Sigmoid colon (tissue), 7 donors: ENCODE data around the gene TIMM13. TPM values are rescaled to one million over a fixed set of nuclear protein-coding genes. Genes with fewer than 3 reads are reported as not detected.

ENCODE experiments used
- DNase-seq: peaks from one replicate; pipeline ENCODE4 v3.0.0-alpha.2; 2019
- H3K27ac ChIP-seq, 4 donors: fragments of 200-600 bp; sonication (generic); one replicate each; pipeline ENCODE4 v1.5.1; 2016 to 2019; ENCODE audit warnings: mild to moderate bottlenecking in 1 of 4
- H3K27me3 ChIP-seq, 3 donors: fragments of 200-600 bp; sonication (generic); one replicate each; pipeline ENCODE4 v1.5.1; 2019; ENCODE audit warnings: mild to moderate bottlenecking in 1 of 3
- H3K36me3 ChIP-seq, 4 donors: fragments of 200-600 bp; sonication (generic); one replicate each; pipeline ENCODE4 v1.5.1; 2016 to 2019
- H3K4me1 ChIP-seq, 4 donors: fragments of 200-600 bp; sonication (generic); one replicate each; pipeline ENCODE4 v1.5.1; 2017 to 2019
- H3K4me3 ChIP-seq, 4 donors: fragments of 200-600 bp; sonication (generic); one replicate each; pipeline ENCODE4 v1.5.1; 2017 to 2019; ENCODE audit warnings: mild to moderate bottlenecking in 2 of 4, moderate library complexity in 1 of 4
- H3K9me3 ChIP-seq, 4 donors: fragments of 200-600 bp in 3 of 4; sonication (generic) in 3 of 4; one replicate each; pipeline versions ENCODE4 v1.5.1 to v1.6.1; 2013 to 2019
- EP300 ChIP-seq, 4 donors: sonication (generic); formaldehyde crosslinking; IDR thresholded peaks; one replicate each; pipeline ENCODE4 v1.6.1; 2017; ENCODE audit warnings: antibody characterized with exemption in 4 of 4
- POLR2A ChIP-seq, 2 donors: fragments of 450-650 bp; IDR thresholded peaks; one replicate each; pipeline ENCODE4 v1.6.1; 2016; ENCODE audit warnings: antibody characterized with exemption in 2 of 2, mild to moderate bottlenecking in 2 of 2, moderate library complexity in 2 of 2
- POLR2AphosphoS5 ChIP-seq, 4 donors: sonication (generic); formaldehyde crosslinking; IDR thresholded peaks; one replicate each; pipeline ENCODE4 v1.6.1; 2017; ENCODE audit warnings: antibody characterized with exemption in 4 of 4
- WGBS, 2 donors: extraction: QIAGEN DNeasy Blood & Tissue Kit; methylation state at CpG; one replicate each; pipeline ENCODE4 v1.1.7; 2013; 5-methylcytosine and 5-hydroxymethylcytosine counted together
- intact Hi-C: fragments of 100-400 bp; cut with DNase I; formaldehyde crosslinking; loops from one replicate; pipeline ENCODE4 v1.15.1; 2023
- polyA plus RNA-seq, 3 donors: library from polyadenylated mRNA; stranded (reverse); fragments of 200-250 nt; gene quantifications; one replicate each; pipeline ENCODE4 v1.2.3, GENCODE V29; 2013
- total RNA-seq, 4 donors: library from RNA; depleted of rRNA; stranded (reverse); fragments of >200 nt; gene quantifications; one replicate each; pipeline ENCODE4 v1.1.0, GENCODE V29; 2016
- TF ChIP-seq, protein P1 (sequence below), 4 experiments: fragments of 450-650 bp in 3 of 4; fragments of 200-600 bp in 1 of 4; IDR thresholded peaks; one replicate each; pipeline ENCODE4 v1.5.1; 2016 to 2019; ENCODE audit warnings: antibody characterized with exemption in 4 of 4, mild to moderate bottlenecking in 3 of 4, moderate library complexity in 2 of 4
- donor health status: healthy with polysubstance abuse.
- donor health status: Bipolar disorder and iron deficiency.
- donor health status: healthy.

Gene TIMM13
- total and polyA plus RNA-seq, 7 donors: 23.6 to 135 (median 29.3) TPM

DNA sequence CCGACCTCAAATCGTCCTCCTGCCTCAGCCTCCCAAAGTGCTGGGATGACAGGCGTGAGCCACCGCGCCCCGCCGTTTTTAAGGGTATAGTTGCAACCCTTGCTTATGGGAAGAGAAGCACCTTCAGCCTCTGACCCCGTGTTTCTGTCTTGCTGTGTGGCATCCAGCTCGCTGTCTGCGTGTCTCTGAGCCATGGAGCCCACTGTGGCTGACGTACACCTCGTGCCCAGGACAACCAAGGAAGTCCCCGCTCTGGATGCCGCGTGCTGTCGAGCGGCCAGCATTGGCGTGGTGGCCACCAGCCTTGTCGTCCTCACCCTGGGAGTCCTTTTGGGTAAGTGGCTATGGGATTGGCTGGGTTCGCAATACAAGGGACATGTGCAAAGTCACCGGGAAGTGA, 37.8 kb downstream of the TIMM13 start:
- 84 to 85% methylated on average over 21 of the region's 21 CpGs for WGBS, 2 donors
- peaks cover 0 to 4% (median 2%) of the 10 kb centered on the region in 4 donors for H3K4me1 ChIP-seq

DNA sequence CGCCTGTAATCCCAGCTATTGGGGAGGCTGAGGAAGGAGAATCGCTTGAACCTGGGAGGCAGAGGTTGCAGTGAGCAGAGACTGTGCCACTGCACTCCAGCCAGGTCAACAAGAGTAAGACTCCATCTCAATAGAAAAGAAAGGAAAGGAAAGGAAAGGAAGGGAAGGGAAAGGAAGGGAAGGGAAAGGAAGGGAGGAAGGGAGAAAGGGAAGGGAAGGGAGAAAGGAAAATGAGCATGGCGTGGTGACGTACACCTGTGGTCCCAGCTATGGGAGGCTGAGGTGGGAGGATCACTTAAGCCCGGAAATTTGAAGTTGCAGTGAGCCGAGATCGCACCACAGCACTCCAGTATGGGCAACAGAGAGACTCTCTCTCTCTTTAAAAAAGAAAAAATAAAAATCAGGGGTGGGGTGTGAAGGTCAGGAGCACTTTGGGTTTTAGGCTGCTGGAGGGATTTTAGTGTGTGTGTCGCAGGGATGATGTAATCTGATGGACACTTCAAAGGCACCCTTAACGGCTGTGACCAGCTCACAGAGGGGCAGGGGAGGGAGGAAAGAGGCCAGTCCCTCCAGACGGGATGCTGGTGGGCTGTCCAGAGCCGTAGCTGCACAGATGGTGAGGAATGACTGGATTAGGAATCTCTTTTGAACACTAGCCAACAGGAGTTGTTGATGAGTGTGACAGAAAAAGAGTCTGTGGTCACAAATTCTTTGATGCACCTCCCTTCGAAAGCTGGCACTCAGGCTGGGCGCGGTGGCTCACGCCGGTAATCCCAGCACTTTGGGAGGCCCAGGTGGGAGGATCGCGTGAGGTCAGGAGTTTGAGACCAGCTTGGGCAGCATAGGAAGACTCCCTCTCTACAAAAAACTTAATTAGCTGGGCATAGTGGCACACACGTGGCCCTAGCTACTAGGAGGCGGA, 39.8 kb downstream of the TIMM13 start:
- no peak for TF ChIP-seq EP300 (IDR thresholded peaks at IDR 0.05)
- TF ChIP-seq, protein P1, sequence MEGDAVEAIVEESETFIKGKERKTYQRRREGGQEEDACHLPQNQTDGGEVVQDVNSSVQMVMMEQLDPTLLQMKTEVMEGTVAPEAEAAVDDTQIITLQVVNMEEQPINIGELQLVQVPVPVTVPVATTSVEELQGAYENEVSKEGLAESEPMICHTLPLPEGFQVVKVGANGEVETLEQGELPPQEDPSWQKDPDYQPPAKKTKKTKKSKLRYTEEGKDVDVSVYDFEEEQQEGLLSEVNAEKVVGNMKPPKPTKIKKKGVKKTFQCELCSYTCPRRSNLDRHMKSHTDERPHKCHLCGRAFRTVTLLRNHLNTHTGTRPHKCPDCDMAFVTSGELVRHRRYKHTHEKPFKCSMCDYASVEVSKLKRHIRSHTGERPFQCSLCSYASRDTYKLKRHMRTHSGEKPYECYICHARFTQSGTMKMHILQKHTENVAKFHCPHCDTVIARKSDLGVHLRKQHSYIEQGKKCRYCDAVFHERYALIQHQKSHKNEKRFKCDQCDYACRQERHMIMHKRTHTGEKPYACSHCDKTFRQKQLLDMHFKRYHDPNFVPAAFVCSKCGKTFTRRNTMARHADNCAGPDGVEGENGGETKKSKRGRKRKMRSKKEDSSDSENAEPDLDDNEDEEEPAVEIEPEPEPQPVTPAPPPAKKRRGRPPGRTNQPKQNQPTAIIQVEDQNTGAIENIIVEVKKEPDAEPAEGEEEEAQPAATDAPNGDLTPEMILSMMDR (IDR thresholded peaks at IDR 0.05): no peak
- no peak for TF ChIP-seq POLR2A (IDR thresholded peaks at IDR 0.05)
- no peak for TF ChIP-seq POLR2AphosphoS5 (IDR thresholded peaks at IDR 0.05)

More for the DNA sequence above, 37.8 kb downstream of the TIMM13 start:
- Histone ChIP-seq H3K27ac (no peak overlapping the region), H3K4me3 (no peak overlapping the region), H3K9me3 (no peaks in the 10 kb centered on the region), H3K36me3 (no peaks in the 10 kb centered on the region), H3K27me3 (peaks cover 0 to 22% (median 0%) of the 10 kb centered on the region in 3 donors)
- TF ChIP-seq POLR2AphosphoS5 (IDR thresholded peaks at IDR 0.05): no peak
- TF ChIP-seq, protein P1 (IDR thresholded peaks at IDR 0.05): no peak
- no peak for TF ChIP-seq EP300 (IDR thresholded peaks at IDR 0.05)
- TF ChIP-seq POLR2A (IDR thresholded peaks at IDR 0.05): no peak
- no peak for DNase-seq
- intact Hi-C loops: no loop called here

DNA sequence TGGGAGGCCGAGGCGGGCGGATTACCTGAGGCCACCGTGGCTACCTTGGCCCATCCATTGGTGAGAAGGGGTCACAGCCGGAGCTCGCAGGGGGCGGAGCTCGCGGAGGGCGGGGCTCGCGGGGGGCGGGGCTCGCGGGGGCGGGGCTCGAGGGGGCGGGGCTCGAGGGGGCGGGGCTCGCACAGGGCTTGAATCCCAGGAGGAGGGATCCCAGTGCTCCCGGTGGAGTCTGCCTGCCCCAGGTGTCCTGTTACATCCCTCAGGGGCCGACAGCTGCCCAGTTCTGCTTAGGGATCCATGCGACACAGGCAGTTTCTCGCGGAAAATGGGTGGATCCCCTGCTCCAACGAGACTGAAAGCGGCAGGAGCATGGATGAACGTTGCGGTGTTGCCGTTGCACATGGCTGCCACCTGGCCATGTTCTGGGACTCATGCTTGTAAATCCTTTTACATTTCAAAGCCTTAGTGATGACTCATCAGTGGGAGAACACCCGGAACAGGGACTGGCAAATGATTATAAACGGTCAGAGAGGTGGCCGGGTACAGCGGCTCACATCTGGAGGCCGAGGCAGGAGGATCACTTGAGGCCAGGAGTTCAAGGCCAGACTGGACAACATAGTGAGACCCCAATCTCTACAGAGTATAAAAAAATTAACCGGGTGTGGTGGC, 42.2 kb downstream of the TIMM13 start:
- H3K4me3 ChIP-seq: no peak overlapping the region
- H3K27ac ChIP-seq: no peak overlapping the region
- H3K4me1 ChIP-seq: peaks cover 0 to 4% (median 2%) of the 10 kb centered on the region in 4 donors
- no peak for DNase-seq
- 13 to 24% methylated on average over 37 of the region's 37 CpGs for WGBS, 2 donors
- intact Hi-C loops: no loop called here
- TF ChIP-seq POLR2A (IDR thresholded peaks at IDR 0.05) (no peak), POLR2AphosphoS5 (IDR thresholded peaks at IDR 0.05) (no peak), EP300 (IDR thresholded peaks at IDR 0.05) (no peak)
- TF ChIP-seq, protein P1 (IDR thresholded peaks at IDR 0.05): no peak
- H3K9me3 ChIP-seq: no peaks in the 10 kb centered on the region
- peaks cover 0 to 22% (median 3%) of the 10 kb centered on the region in 3 donors for H3K27me3 ChIP-seq
- no peaks in the 10 kb centered on the region for H3K36me3 ChIP-seq

More for the DNA sequence above, 39.8 kb downstream of the TIMM13 start:
- Histone ChIP-seq H3K27me3 (peaks cover 0 to 22% (median 0%) of the 10 kb centered on the region in 3 donors), H3K9me3 (no peaks in the 10 kb centered on the region), H3K4me3 (no peak overlapping the region), H3K27ac (no peak overlapping the region), H3K4me1 (peaks cover 0 to 4% (median 2%) of the 10 kb centered on the region in 4 donors), H3K36me3 (no peaks in the 10 kb centered on the region)
- no peak for DNase-seq
- intact Hi-C loops: no loop called here
- 82 to 83% methylated on average over 20 of the region's 20 CpGs for WGBS, 2 donors

DNA sequence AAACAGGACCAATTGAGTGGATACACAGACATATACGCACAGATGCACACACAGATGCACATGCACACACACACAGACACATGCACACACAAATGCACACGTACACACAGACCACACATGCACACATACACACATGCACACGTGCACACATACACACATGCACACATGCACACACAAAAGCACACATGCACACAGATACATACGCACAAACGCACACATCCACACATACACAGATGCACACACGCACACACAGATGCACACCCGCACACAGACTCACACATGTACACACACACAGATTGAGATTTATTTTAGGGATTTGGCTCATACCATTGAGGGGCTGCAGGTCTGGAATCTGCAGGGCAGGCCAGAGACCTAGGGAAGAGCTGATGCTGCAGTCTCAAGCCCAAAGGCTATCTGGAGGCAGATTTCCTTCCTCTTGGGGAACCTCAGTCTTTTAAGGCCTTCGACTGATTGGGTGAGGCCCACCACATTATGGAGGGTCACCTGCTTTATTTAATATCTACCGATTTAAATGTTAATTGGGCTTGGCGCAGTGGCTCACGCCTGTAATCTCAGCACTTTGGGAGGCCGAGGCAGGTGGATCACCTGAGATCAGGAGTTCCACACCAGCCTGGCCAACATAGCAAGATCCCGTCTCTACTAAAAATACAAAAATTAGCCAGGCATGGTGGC, 44.7 kb downstream of the TIMM13 start:
- WGBS, 2 donors: 86 to 92% methylated on average over 13 of the region's 13 CpGs
- intact Hi-C loops: no loop called here
- no peaks in the 10 kb centered on the region for H3K36me3 ChIP-seq
- H3K27ac ChIP-seq: no peak overlapping the region
- no peak for DNase-seq
- H3K9me3 ChIP-seq: no peaks in the 10 kb centered on the region
- H3K4me1 ChIP-seq: peaks cover 0 to 4% (median 2%) of the 10 kb centered on the region in 4 donors
- H3K27me3 ChIP-seq: peaks cover 0 to 21% (median 3%) of the 10 kb centered on the region in 3 donors
- TF ChIP-seq EP300 (IDR thresholded peaks at IDR 0.05) (no peak), POLR2A (IDR thresholded peaks at IDR 0.05) (no peak), POLR2AphosphoS5 (IDR thresholded peaks at IDR 0.05) (no peak)
- TF ChIP-seq, protein P1 (IDR thresholded peaks at IDR 0.05): no peak
- H3K4me3 ChIP-seq: no peak overlapping the region
